Mesenchymal stem cell (in vitro differentiated cells and primary cell): Measurements from ENCODE around the gene COQ10A.

ENCODE experiments used
- DNase-seq: peaks from one replicate; pipeline ENCODE4 v3.0.0-alpha.2; 2013
- H2AFZ ChIP-seq: one replicate; pipeline ENCODE4 v1.6.1; 2013; ENCODE audit warnings: low read depth, mild to moderate bottlenecking, control low read depth, inconsistent platforms, low read length, moderate library complexity
- H2AK5ac ChIP-seq: 2 replicates; pipeline ENCODE4 v1.6.1; 2013; ENCODE audit warnings: low read length, moderate library complexity, mild to moderate bottlenecking, inconsistent platforms; ENCODE audit not compliant: severe bottlenecking
- H2BK120ac ChIP-seq: one replicate; pipeline ENCODE4 v1.6.1; 2013; ENCODE audit warnings: low read depth, mild to moderate bottlenecking, inconsistent platforms, low read length, moderate library complexity
- H2BK12ac ChIP-seq, 2 experiments: one replicate each; pipeline ENCODE4 v1.6.1; 2013; ENCODE audit warnings: inconsistent platforms in 2 of 2, low read length in 2 of 2, mild to moderate bottlenecking in 2 of 2, moderate library complexity in 2 of 2, control low read depth in 1 of 2
- H2BK15ac ChIP-seq: one replicate; pipeline ENCODE4 v1.6.1; 2013; ENCODE audit warnings: mild to moderate bottlenecking, low read depth, inconsistent platforms; ENCODE audit not compliant: poor library complexity, severe bottlenecking
- H2BK5ac ChIP-seq: 2 replicates; pipeline ENCODE4 v1.6.1; 2013; ENCODE audit warnings: low read depth, mild to moderate bottlenecking, low read length, control low read depth, inconsistent platforms; ENCODE audit not compliant: poor library complexity, severe bottlenecking
- H3K14ac ChIP-seq, 2 experiments: one replicate each; pipeline ENCODE4 v1.6.1; 2013; ENCODE audit warnings: inconsistent platforms in 2 of 2, low read length in 2 of 2, control low read depth in 1 of 2, mild to moderate bottlenecking in 1 of 2, moderate library complexity in 1 of 2
- H3K18ac ChIP-seq, 2 experiments: one replicate each; pipeline ENCODE4 v1.6.1; 2013; ENCODE audit warnings: inconsistent platforms in 2 of 2, low read length in 2 of 2, control low read depth in 1 of 2, low read depth in 1 of 2, mild to moderate bottlenecking in 1 of 2
- H3K23ac ChIP-seq, 2 experiments: one replicate each; pipeline ENCODE4 v1.6.1; 2013; ENCODE audit warnings: inconsistent platforms in 2 of 2, low read length in 2 of 2, mild to moderate bottlenecking in 2 of 2, moderate library complexity in 2 of 2, control low read depth in 1 of 2
- H3K27ac ChIP-seq: 2 replicates; pipeline ENCODE4 v1.5.1; 2013; ENCODE audit warnings: mild to moderate bottlenecking, moderate library complexity, low read length, control low read depth, inconsistent platforms; ENCODE audit not compliant: poor library complexity, severe bottlenecking
- H3K27me3 ChIP-seq, 2 experiments: 2 replicates each; pipeline versions ENCODE4 v1.6.1 to v1.7.0; 2013; ENCODE audit warnings: low read length in 2 of 2, mild to moderate bottlenecking in 2 of 2, moderate library complexity in 2 of 2, control low read depth in 1 of 2, inconsistent platforms in 1 of 2; ENCODE audit not compliant: control insufficient read depth in 1 of 2, insufficient read depth in 1 of 2
- H3K36me3 ChIP-seq, 2 experiments: 2 replicates each; pipeline versions ENCODE4 v1.6.1 to v1.7.0; 2013; ENCODE audit warnings: low read length in 2 of 2, control low read depth in 1 of 2, inconsistent platforms in 1 of 2, low read depth in 1 of 2, mild to moderate bottlenecking in 1 of 2; ENCODE audit not compliant: insufficient read depth in 2 of 2, control insufficient read depth in 1 of 2
- H3K4ac ChIP-seq, 2 experiments: one replicate each; pipeline ENCODE4 v1.6.1; 2013; ENCODE audit warnings: inconsistent platforms in 2 of 2, low read length in 2 of 2, mild to moderate bottlenecking in 2 of 2, moderate library complexity in 2 of 2, control low read depth in 1 of 2, low read depth in 1 of 2
- H3K4me1 ChIP-seq: 2 replicates; pipeline ENCODE4 v1.6.1; 2013; ENCODE audit warnings: low read depth, low read length, control low read depth; ENCODE audit not compliant: control insufficient read depth, insufficient read depth
- H3K4me2 ChIP-seq: 2 replicates; pipeline ENCODE4 v1.6.1; 2013; ENCODE audit warnings: low read length, mild to moderate bottlenecking, inconsistent platforms; ENCODE audit not compliant: poor library complexity, severe bottlenecking
- H3K4me3 ChIP-seq, 2 experiments: 2 replicates each; pipeline versions ENCODE4 v1.5.1 to v1.7.0; 2013; ENCODE audit warnings: low read length in 2 of 2, mild to moderate bottlenecking in 2 of 2, control low read depth in 1 of 2, low read depth in 1 of 2; ENCODE audit not compliant: insufficient read depth in 1 of 2
- H3K79me1 ChIP-seq: replicated peaks from 2 replicates; pipeline ENCODE4 v1.6.1; 2013; ENCODE audit warnings: mild to moderate bottlenecking, control low read depth, low read length, inconsistent platforms; ENCODE audit not compliant: poor library complexity, severe bottlenecking
- H3K9ac ChIP-seq: 2 replicates; pipeline ENCODE4 v1.7.0; 2013; ENCODE audit warnings: mild to moderate bottlenecking, low read length, moderate library complexity
- H3K9me3 ChIP-seq: 2 replicates; pipeline ENCODE4 v1.7.0; 2013; ENCODE audit warnings: mild to moderate bottlenecking, low read length; ENCODE audit not compliant: control insufficient read depth
- H4K8ac ChIP-seq: one replicate; pipeline ENCODE4 v1.6.1; 2013; ENCODE audit warnings: inconsistent platforms, mild to moderate bottlenecking, low read length, moderate library complexity
- H4K91ac ChIP-seq: one replicate; pipeline ENCODE4 v1.6.1; 2013; ENCODE audit warnings: mild to moderate bottlenecking, low read length, inconsistent platforms
- WGBS: methylation state at CpG from one replicate; pipeline ENCODE4 v1.1.7; 2013; ENCODE audit warnings: mixed read lengths; 5-methylcytosine and 5-hydroxymethylcytosine counted together

Gene COQ10A

GRCh38 chr12:56274299-56274698 is 7.6 kb downstream of the COQ10A start:
- Histone ChIP-seq H4K91ac (no peak overlapping the region), H3K23ac (no peak overlapping the region), H2BK15ac (no peak overlapping the region), H3K9me3 (no peaks in the 10 kb centered on the region), H3K79me1 (peaks cover 9% of the 10 kb centered on the region), H3K27me3 (no peaks in the 10 kb centered on the region), H3K4me2 (no peak overlapping the region), H2AFZ (no peak overlapping the region), H4K8ac (no peak overlapping the region), H3K36me3 (peaks cover 55 to 91% of the 10 kb centered on the region in 2 experiments), H2BK120ac (no peak overlapping the region), H3K27ac (no peak overlapping the region), H3K4me1 (no peaks in the 10 kb centered on the region), H2BK5ac (no peak overlapping the region), H2BK12ac (no peak overlapping the region), H3K4me3 (no peak overlapping the region), H3K18ac (no peak overlapping the region), H2AK5ac (no peak overlapping the region), H3K14ac (no peak overlapping the region), H3K4ac (no peak overlapping the region), H3K9ac (no peak overlapping the region)
- WGBS: 80% methylated on average over 2 of the region's 2 CpGs
- no peak for DNase-seq

GRCh38 chr12:56278905-56279304 is 12.2 kb downstream of the COQ10A start:
- H2AFZ ChIP-seq: no peak overlapping the region
- peaks cover 14% of the 10 kb centered on the region for H3K79me1 ChIP-seq
- no peak overlapping the region for H2AK5ac ChIP-seq
- H3K4me2 ChIP-seq: no peak overlapping the region
- H2BK5ac ChIP-seq: no peak overlapping the region
- H3K36me3 ChIP-seq: peaks cover 68 to 89% of the 10 kb centered on the region in 2 experiments
- DNase-seq: no peak
- no peak overlapping the region for H3K18ac ChIP-seq
- no peaks in the 10 kb centered on the region for H3K9me3 ChIP-seq
- H3K14ac ChIP-seq: no peak overlapping the region
- H3K4me1 ChIP-seq: no peaks in the 10 kb centered on the region
- 98% methylated on average over 3 of the region's 3 CpGs for WGBS
- H4K8ac ChIP-seq: no peak overlapping the region
- H2BK120ac ChIP-seq: no peak overlapping the region
- no peak overlapping the region for H3K4me3 ChIP-seq
- no peak overlapping the region for H2BK12ac ChIP-seq
- H3K4ac ChIP-seq: no peak overlapping the region
- no peaks in the 10 kb centered on the region for H3K27me3 ChIP-seq
- no peak overlapping the region for H2BK15ac ChIP-seq
- no peak overlapping the region for H3K23ac ChIP-seq
- no peak overlapping the region for H3K9ac ChIP-seq
- no peak overlapping the region for H4K91ac ChIP-seq
- no peak overlapping the region for H3K27ac ChIP-seq

GRCh38 chr12:56280849-56281248 is 14.1 kb downstream of the COQ10A start:
- Histone ChIP-seq H3K4me1 (peaks cover 3% of the 10 kb centered on the region), H2AFZ (no peak overlapping the region), H3K9ac (no peak overlapping the region), H3K4ac (no peak overlapping the region), H4K8ac (no peak overlapping the region), H3K27ac (no peak overlapping the region), H2AK5ac (no peak overlapping the region), H3K18ac (no peak overlapping the region), H4K91ac (no peak overlapping the region), H3K27me3 (no peaks in the 10 kb centered on the region), H2BK5ac (no peak overlapping the region), H3K4me2 (no peak overlapping the region), H3K79me1 (peaks cover 12% of the 10 kb centered on the region), H3K36me3 (peaks cover 59 to 81% of the 10 kb centered on the region in 2 experiments), H2BK15ac (no peak overlapping the region), H3K23ac (no peak overlapping the region), H2BK120ac (no peak overlapping the region), H3K4me3 (no peak overlapping the region), H3K14ac (no peak overlapping the region), H2BK12ac (no peak overlapping the region), H3K9me3 (no peaks in the 10 kb centered on the region)
- no peak for DNase-seq

- no peak overlapping the region for H2BK120ac ChIP-seq
- no peak overlapping the region for H3K27ac ChIP-seq
- DNase-seq: no peak
- no peak overlapping the region for H3K18ac ChIP-seq
- H3K4me1 ChIP-seq: peaks cover 3% of the 10 kb centered on the region
- H3K9me3 ChIP-seq: no peaks in the 10 kb centered on the region
- H2BK15ac ChIP-seq: no peak overlapping the region
- H3K27me3 ChIP-seq: no peaks in the 10 kb centered on the region
- no peak overlapping the region for H4K8ac ChIP-seq
- H2AK5ac ChIP-seq: no peak overlapping the region
- H3K79me1 ChIP-seq: peaks cover 11% of the 10 kb centered on the region
- 91% methylated on average over 5 of the region's 6 CpGs for WGBS
- no peak overlapping the region for H2BK12ac ChIP-seq
- H3K4me3 ChIP-seq: no peak overlapping the region
- H3K9ac ChIP-seq: no peak overlapping the region
- peaks cover 54 to 81% of the 10 kb centered on the region in 2 experiments for H3K36me3 ChIP-seq
- H3K4me2 ChIP-seq: no peak overlapping the region
- H2BK5ac ChIP-seq: no peak overlapping the region
- no peak overlapping the region for H3K4ac ChIP-seq
- H4K91ac ChIP-seq: no peak overlapping the region
- no peak overlapping the region for H3K14ac ChIP-seq
- no peak overlapping the region for H3K23ac ChIP-seq
- no peak overlapping the region for H2AFZ ChIP-seq
Observed at GRCh38 chr12:56282030-56282429, 15.3 kb downstream of the COQ10A start.
